Psoas muscle (tissue), 8 donors: ENCODE data around the gene NEK2. TPM values are rescaled to one million over a fixed set of nuclear protein-coding genes. Genes with fewer than 3 reads are reported as not detected.

Source experiments
- ATAC-seq, 4 donors: fragments of 200-7000 bp; cut with Tn5 transposase; one replicate each; pipeline ENCODE4 v1.9.1; 2020; ENCODE audit warnings: moderate library complexity in 3 of 4, mild to moderate bottlenecking in 2 of 4
- DNase-seq, 2 donors: peaks; one replicate each; pipeline ENCODE4 v3.0.0-alpha.2; 2020
- H3K27ac ChIP-seq: fragments of 200-600 bp; one replicate; pipeline ENCODE4 v1.8.0; 2022
- H3K27me3 ChIP-seq, 3 donors: fragments of 200-600 bp in 1 of 3; one replicate each; pipeline versions ENCODE4 v1.6.1 to v1.8.0; 2013 to 2022; ENCODE audit warnings: low read length in 2 of 3, mild to moderate bottlenecking in 2 of 3, moderate library complexity in 1 of 3; ENCODE audit not compliant: insufficient read depth in 3 of 3
- H3K36me3 ChIP-seq, 2 donors: fragments of 200-600 bp in 1 of 2; one replicate each; pipeline versions ENCODE4 v1.6.1 to v1.8.0; 2013 to 2022; ENCODE audit warnings: low read depth in 1 of 2, mild to moderate bottlenecking in 1 of 2, moderate library complexity in 1 of 2; ENCODE audit not compliant: insufficient read depth in 1 of 2
- H3K4me1 ChIP-seq: fragments of 200-600 bp; one replicate; pipeline ENCODE4 v1.8.0; 2022
- H3K4me3 ChIP-seq: fragments of 200-600 bp; one replicate; pipeline ENCODE4 v1.8.0; 2022; ENCODE audit warnings: mild to moderate bottlenecking
- H3K9me3 ChIP-seq: fragments of 200-600 bp; one replicate; pipeline ENCODE4 v1.8.0; 2022
- WGBS, 3 donors: extraction: QIAGEN DNeasy Blood & Tissue Kit; methylation state at CpG; one replicate each; pipeline versions ENCODE4 v1.1.6 to v1.1.7; 2013; 5-methylcytosine and 5-hydroxymethylcytosine counted together
- intact Hi-C, 2 donors: fragments of 100-400 bp; cut with DNase I; formaldehyde crosslinking; loops; one replicate each; pipeline versions ENCODE4 v1.11.0 to v1.14.2; 2022
- polyA plus RNA-seq, 3 donors: library from polyadenylated mRNA; stranded (reverse); fragments of 200-250 nt; gene quantifications; one replicate each; pipeline ENCODE4 v1.2.3, GENCODE V29; 2013
- total RNA-seq, 4 donors: library from RNA; stranded (reverse); fragmentation: NEBNext Ultra II Directional in 2 of 4; extraction: Animal tissue kit (Norgen Biotek cat#: 25700) in 2 of 4; gene quantifications; one replicate each; pipeline versions ENCODE4 v1.2.1 to v1.2.4, GENCODE V29; 2021 to 2023
- TF ChIP-seq, protein P1 (sequence below): fragments of 200-600 bp; IDR thresholded peaks from one replicate; pipeline ENCODE4 v1.8.0; 2022; ENCODE audit warnings: antibody characterized with exemption
- donor health status: healthy with polysubstance abuse.
- donor health status: DM: no; HTN: no; CAD: no; lungs with moderate emphysema.
- donor health status: Bipolar disorder and iron deficiency.
- donor health status: healthy.
- donor health status: DM: yes; HTN: yes; CAD: no.
- donor health status: DM: no; HTN: no; CAD: no.
- donor health status: DM: no; HTN: no; CAD: no.
- donor health status: DM: yes; HTN: yes; CAD: no.

Gene NEK2
- total and polyA plus RNA-seq, 7 donors = 0.03 to 0.04 TPM; not detected in 5

DNA sequence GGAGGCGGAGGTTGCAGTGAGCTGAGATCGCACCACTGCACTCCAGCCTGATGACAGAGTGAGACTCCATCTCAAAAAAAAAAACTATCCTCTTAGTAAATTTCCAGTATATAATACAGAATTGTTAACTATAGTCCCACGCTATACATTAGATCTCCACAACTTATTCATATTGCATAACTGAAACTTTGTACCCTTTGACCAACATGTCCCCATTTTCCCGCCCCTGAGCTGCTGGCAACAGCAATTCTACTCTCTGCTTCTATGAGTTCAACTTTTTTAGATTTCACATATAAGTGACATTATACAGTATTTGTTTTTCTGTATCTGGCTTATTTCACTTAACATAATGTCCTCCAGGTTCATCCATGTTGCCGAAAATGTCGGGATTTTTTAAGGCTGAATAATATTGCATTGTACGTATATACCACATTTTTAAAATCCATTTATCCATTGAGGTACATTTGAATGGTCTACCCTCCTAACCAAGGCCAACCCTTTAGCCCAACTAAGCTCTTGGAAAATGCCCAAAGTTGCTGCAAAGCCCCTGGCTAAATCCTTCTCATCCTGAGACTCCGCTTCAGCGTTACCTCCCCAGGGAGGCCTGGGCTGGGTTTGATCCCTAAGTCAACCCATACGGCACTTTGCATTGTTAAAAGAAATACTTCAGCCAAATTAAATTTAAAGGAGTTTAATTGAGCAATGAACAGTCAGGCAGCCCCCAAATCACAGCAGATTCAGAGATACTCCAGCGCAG, 34.2 kb downstream of the NEK2 start:
- TF ChIP-seq, protein P1, sequence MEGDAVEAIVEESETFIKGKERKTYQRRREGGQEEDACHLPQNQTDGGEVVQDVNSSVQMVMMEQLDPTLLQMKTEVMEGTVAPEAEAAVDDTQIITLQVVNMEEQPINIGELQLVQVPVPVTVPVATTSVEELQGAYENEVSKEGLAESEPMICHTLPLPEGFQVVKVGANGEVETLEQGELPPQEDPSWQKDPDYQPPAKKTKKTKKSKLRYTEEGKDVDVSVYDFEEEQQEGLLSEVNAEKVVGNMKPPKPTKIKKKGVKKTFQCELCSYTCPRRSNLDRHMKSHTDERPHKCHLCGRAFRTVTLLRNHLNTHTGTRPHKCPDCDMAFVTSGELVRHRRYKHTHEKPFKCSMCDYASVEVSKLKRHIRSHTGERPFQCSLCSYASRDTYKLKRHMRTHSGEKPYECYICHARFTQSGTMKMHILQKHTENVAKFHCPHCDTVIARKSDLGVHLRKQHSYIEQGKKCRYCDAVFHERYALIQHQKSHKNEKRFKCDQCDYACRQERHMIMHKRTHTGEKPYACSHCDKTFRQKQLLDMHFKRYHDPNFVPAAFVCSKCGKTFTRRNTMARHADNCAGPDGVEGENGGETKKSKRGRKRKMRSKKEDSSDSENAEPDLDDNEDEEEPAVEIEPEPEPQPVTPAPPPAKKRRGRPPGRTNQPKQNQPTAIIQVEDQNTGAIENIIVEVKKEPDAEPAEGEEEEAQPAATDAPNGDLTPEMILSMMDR = no peak
- no peaks in the 10 kb centered on the region for H3K9me3 ChIP-seq
- DNase-seq (no peak), ATAC-seq (no peak)
- H3K4me3 ChIP-seq = no peak overlapping the region
- H3K4me1 ChIP-seq = peaks cover 3% of the 10 kb centered on the region
- H3K27me3 ChIP-seq = no peaks in the 10 kb centered on the region
- no peaks in the 10 kb centered on the region for H3K36me3 ChIP-seq
- intact Hi-C loops = no loop called here
- WGBS, 3 donors = 94 to 96% (median 95%) methylated on average over 11 of the region's 11 CpGs
- no peak overlapping the region for H3K27ac ChIP-seq

DNA sequence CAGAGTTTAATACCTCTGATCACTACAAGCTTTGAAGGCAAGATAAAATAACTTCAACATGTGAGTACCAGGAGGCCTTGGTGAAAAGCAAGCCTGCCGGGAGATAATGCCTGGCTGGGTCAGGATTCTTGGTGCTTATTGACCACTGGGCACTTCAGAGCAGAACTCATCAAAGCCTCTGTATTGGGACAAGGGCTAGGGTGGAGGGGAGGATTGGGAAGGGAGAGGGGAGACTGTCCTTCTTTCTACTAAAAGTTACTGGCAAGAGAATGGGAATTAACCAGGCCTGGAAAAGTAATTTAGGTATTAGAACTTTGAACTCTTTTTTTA, 35.2 kb downstream of the NEK2 start:
- DNase-seq = no peak
- Histone ChIP-seq H3K9me3 (no peaks in the 10 kb centered on the region), H3K36me3 (no peaks in the 10 kb centered on the region), H3K4me1 (peaks cover 3% of the 10 kb centered on the region), H3K4me3 (no peak overlapping the region), H3K27ac (no peak overlapping the region), H3K27me3 (no peaks in the 10 kb centered on the region)
- TF ChIP-seq, protein P1 = no peak
- WGBS, 3 donors = 76 to 100% (median 94%) methylated on average over 1 of the region's 1 CpG
- ATAC-seq = no peak
- intact Hi-C loops = no loop called here

DNA sequence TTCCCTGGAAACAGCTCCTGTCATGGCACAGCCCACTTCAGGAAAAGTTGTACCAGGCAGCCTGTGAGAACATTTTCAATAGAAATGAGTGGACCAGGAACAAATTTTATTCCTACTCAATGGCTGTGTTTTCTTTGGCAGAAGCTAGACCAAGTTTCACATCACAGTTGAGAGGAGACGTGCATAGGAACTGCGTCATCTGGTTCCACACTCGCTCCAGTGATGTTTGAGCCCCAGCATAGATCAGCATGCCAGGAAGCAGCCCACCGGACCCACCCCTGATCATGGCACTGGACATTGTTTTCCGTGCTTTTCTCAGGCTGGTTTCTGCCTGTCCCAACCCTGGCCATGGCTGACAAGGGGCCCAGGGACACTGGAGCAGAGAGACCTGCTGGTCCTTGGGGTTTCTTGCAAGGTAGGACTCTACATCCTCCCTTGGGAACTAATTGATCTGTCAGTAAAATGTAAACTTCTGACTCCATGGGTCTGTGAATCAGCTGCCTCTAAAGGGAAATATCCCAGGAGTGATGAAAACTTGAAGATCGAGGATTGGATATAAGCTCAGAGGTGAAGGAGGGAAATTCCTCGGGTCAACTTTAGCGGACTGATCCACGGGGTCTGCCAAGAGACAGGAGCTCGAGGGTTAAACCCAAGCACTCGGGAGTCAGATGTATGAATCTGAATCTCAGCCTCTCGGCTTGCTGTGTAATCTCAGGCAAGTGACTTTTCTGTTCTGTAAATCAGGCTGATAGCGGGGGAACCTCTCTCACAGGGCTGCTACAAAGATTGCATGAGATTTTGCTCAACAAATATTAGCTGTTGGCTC, 35.7 kb downstream of the NEK2 start:
- H3K36me3 ChIP-seq = no peaks in the 10 kb centered on the region
- TF ChIP-seq, protein P1 = no peak
- H3K4me1 ChIP-seq = peaks cover 3% of the 10 kb centered on the region
- DNase-seq (no peak), ATAC-seq (no peak)
- intact Hi-C loops = no loop called here
- H3K4me3 ChIP-seq = no peak overlapping the region
- H3K27ac ChIP-seq = no peak overlapping the region
- H3K9me3 ChIP-seq = no peaks in the 10 kb centered on the region
- H3K27me3 ChIP-seq = no peaks in the 10 kb centered on the region
- 51 to 61% (median 54%) methylated on average over 13 of the region's 13 CpGs for WGBS, 3 donors

DNA sequence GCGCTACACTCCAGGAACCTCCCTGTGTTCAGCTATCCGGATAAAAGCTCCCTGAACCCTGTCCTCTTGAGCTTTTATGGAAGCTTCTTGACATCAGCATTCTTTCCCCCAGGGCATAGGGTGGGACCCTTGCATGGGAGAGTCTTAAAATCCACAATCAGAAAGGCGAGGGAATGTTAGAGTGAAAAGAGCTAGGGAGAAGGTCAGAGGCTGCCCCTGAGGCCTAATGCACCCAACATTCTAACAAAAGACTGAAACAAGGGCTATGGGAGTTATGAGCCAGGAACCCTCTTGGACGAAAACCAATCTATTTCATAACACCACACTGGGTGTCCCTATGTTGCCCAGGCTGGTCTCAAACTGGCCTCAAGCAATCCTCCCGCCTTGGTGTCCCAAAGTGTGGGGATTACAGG, 36.7 kb downstream of the NEK2 start:
- H3K27me3 ChIP-seq = no peaks in the 10 kb centered on the region
- intact Hi-C loops = no loop called here
- H3K27ac ChIP-seq = no peak overlapping the region
- no peak for DNase-seq
- TF ChIP-seq, protein P1 = no peak
- ATAC-seq = no peak
- no peak overlapping the region for H3K4me3 ChIP-seq
- 84 to 95% (median 84%) methylated on average over 5 of the region's 5 CpGs for WGBS, 3 donors
- H3K4me1 ChIP-seq = no peaks in the 10 kb centered on the region
- H3K9me3 ChIP-seq = no peaks in the 10 kb centered on the region
- no peaks in the 10 kb centered on the region for H3K36me3 ChIP-seq
